Neural progenitor cell (in vitro differentiated cells): ENCODE measurements around the gene ICA1L.

Source experiments
- EZH2 ChIP-seq: fragments of 200-600 bp; sonication (generic); IDR thresholded peaks from 2 replicates; pipeline ENCODE4 v1.6.1; 2017; ENCODE audit warnings: antibody characterized with exemption, mild to moderate bottlenecking, moderate library complexity
- EZH2phosphoT487 ChIP-seq: fragments of 200-600 bp; sonication (generic); IDR thresholded peaks from 2 replicates; pipeline ENCODE4 v1.6.1; 2017; ENCODE audit warnings: antibody characterized with exemption
- TF ChIP-seq, protein P1 (sequence below): fragments of 200-600 bp; sonication (generic); IDR thresholded peaks from 2 replicates; pipeline ENCODE4 v1.5.1; 2017; ENCODE audit warnings: antibody characterized with exemption, mild to moderate bottlenecking

DNA sequence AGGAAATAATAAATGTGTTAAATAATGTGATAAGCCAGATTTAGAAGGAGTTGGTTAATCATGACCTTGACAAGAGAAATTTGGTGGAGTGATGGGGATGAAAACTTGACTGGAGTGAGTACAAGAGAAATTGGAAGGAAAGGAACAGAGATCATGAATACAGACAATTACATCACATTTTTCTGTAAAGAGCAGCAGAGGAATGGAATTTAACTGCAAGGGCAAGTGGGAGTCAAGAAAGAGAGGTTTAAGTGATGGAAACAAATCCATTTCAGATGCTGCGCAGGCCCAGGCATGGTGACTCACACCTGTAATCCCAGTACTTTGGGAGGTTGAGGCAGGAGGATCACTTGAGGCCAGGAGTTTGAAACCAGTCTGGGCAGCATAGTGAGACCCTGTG lies 46.7 kb downstream of the ICA1L start:
- TF ChIP-seq EZH2phosphoT487 (no peak), EZH2 (no peak)
- TF ChIP-seq, protein P1, sequence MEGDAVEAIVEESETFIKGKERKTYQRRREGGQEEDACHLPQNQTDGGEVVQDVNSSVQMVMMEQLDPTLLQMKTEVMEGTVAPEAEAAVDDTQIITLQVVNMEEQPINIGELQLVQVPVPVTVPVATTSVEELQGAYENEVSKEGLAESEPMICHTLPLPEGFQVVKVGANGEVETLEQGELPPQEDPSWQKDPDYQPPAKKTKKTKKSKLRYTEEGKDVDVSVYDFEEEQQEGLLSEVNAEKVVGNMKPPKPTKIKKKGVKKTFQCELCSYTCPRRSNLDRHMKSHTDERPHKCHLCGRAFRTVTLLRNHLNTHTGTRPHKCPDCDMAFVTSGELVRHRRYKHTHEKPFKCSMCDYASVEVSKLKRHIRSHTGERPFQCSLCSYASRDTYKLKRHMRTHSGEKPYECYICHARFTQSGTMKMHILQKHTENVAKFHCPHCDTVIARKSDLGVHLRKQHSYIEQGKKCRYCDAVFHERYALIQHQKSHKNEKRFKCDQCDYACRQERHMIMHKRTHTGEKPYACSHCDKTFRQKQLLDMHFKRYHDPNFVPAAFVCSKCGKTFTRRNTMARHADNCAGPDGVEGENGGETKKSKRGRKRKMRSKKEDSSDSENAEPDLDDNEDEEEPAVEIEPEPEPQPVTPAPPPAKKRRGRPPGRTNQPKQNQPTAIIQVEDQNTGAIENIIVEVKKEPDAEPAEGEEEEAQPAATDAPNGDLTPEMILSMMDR, result no peak
